ENCODE results near the gene LDLRAP1.

The LDLRAP1 gene

GRCh38 chr1:25525361-25525688 lies 18.1 kb upstream of the LDLRAP1 start:
- Histone ChIP-seq H3K4me3 (ENCODE audit: control insufficient read depth in 1 of 7, extremely low read depth in 1 of 7, insufficient read depth in 4 of 7, low read depth in 2 of 7, low read length in 6 of 7) (no peak overlapping the region), H3K4me1 (ENCODE audit: control extremely low read depth in 1 of 4, control insufficient read depth in 4 of 4, insufficient read depth in 4 of 4, low read length in 3 of 4) (peaks cover 0 to 5% (median 3%) of the 10 kb centered on the region in 4 experiments), H3K36me3 (ENCODE audit: control insufficient read depth in 4 of 4, insufficient read depth in 4 of 4, low read length in 3 of 4) (no peaks in the 10 kb centered on the region), H3K9me3 (ENCODE audit: control extremely low read depth in 1 of 5, control insufficient read depth in 4 of 5, insufficient read depth in 2 of 5, low read depth in 1 of 5, low read length in 4 of 5) (peaks cover 0 to 3% (median 0%) of the 10 kb centered on the region in 5 experiments), H3K27me3 (replicated peaks in 2 of 5; ENCODE audit: control insufficient read depth in 4 of 5, insufficient read depth in 5 of 5, low read length in 4 of 5) (no peaks in the 10 kb centered on the region), H3K27ac (ENCODE audit: insufficient read depth in 1 of 2, low read depth in 1 of 2, low read length in 2 of 2, poor library complexity in 1 of 2, severe bottlenecking in 2 of 2) (no peak overlapping the region)
- ChIA-PET CTCF (interaction anchor here (0.8 to 1.6 kb wide), 3 partner anchors 23 to 152 kb away, joined by 3 to 5 read pairs (median 4); no protein-coding TSS in a partner anchor), POLR2A (no interaction called here)
- WGBS (ENCODE audit: insufficient coverage): 96% methylated on average over 3 of the region's 4 CpGs
- no peak for DNase-seq

DNA sequence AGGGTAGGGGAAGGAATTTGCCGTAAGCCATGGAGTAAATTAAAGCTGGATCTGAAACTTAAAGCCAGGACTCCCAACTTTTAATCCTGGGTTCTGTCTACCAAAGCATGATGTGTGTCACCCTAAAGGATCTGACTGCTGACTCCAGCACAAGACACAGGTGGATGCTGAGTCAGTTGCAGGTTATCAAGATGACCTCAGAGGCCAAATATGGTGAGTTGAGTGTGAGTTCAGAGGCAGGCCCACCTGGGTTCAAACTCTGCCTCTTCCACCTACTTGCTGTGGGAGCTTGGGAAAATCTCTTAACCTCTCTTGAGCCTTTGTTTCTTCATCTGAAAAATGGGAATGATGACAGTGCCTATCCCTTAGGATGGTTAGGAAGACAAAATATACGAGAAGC lies 16.7 kb upstream of the LDLRAP1 start:
- no peaks in the 10 kb centered on the region for H3K36me3 ChIP-seq (ENCODE audit: control insufficient read depth in 4 of 4, insufficient read depth in 4 of 4, low read length in 3 of 4)
- POLR2A ChIA-PET: no interaction called here
- H3K9me3 ChIP-seq (ENCODE audit: control extremely low read depth in 1 of 5, control insufficient read depth in 4 of 5, insufficient read depth in 2 of 5, low read depth in 1 of 5, low read length in 4 of 5): peaks cover 0 to 3% (median 0%) of the 10 kb centered on the region in 5 experiments
- H3K4me3 ChIP-seq (ENCODE audit: control insufficient read depth in 1 of 7, extremely low read depth in 1 of 7, insufficient read depth in 4 of 7, low read depth in 2 of 7, low read length in 6 of 7): no peak overlapping the region
- peaks cover 0 to 5% (median 3%) of the 10 kb centered on the region in 4 experiments for H3K4me1 ChIP-seq (ENCODE audit: control extremely low read depth in 1 of 4, control insufficient read depth in 4 of 4, insufficient read depth in 4 of 4, low read length in 3 of 4)
- H3K27me3 ChIP-seq (replicated peaks in 2 of 5; ENCODE audit: control insufficient read depth in 4 of 5, insufficient read depth in 5 of 5, low read length in 4 of 5): no peaks in the 10 kb centered on the region
- H3K27ac ChIP-seq (ENCODE audit: insufficient read depth in 1 of 2, low read depth in 1 of 2, low read length in 2 of 2, poor library complexity in 1 of 2, severe bottlenecking in 2 of 2): no peak overlapping the region
- no peak for DNase-seq
- 90% methylated on average over 2 of the region's 2 CpGs for WGBS (ENCODE audit: insufficient coverage)
- CTCF ChIA-PET: interaction anchor here (1.0 kb wide), 1 partner anchor 47 kb away, joined by 3 read pairs; no protein-coding TSS in a partner anchor

DNA sequence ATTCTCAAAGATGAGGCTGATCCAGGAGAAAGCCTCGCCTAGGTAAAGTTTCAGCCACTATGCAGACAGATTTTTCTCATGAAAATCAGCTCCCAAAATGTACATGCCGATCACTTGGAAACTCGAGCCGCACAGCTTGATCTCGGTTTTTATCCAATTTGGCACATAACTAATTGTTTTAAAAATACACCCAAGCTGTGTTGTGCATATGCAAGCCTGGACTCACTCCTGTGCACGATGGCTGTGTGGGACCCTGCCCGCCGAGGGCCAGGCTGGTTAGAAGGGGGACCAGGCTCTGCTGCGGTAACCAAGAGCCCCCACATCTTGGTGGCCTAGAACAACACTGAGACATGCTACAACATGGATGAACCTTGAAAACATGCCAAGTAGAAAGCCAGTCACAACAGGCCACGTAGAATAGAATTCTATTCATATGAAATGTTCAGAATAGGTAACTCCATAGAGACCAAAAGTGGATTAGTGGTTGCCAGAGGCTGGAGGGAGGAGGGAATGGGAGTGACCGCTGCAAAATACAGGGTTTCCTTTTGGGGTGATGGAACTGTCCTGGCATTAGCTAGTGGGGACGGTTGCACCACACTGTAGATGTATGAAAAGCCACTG lies 16.1 kb upstream of the LDLRAP1 start:
- Histone ChIP-seq H3K4me3 (ENCODE audit: control insufficient read depth in 1 of 7, extremely low read depth in 1 of 7, insufficient read depth in 4 of 7, low read depth in 2 of 7, low read length in 6 of 7) (no peak overlapping the region), H3K27me3 (replicated peaks in 2 of 5; ENCODE audit: control insufficient read depth in 4 of 5, insufficient read depth in 5 of 5, low read length in 4 of 5) (no peaks in the 10 kb centered on the region), H3K27ac (ENCODE audit: insufficient read depth in 1 of 2, low read depth in 1 of 2, low read length in 2 of 2, poor library complexity in 1 of 2, severe bottlenecking in 2 of 2) (no peak overlapping the region), H3K36me3 (ENCODE audit: control insufficient read depth in 4 of 4, insufficient read depth in 4 of 4, low read length in 3 of 4) (no peaks in the 10 kb centered on the region), H3K9me3 (ENCODE audit: control extremely low read depth in 1 of 5, control insufficient read depth in 4 of 5, insufficient read depth in 2 of 5, low read depth in 1 of 5, low read length in 4 of 5) (peaks cover 0 to 3% (median 0%) of the 10 kb centered on the region in 5 experiments), H3K4me1 (ENCODE audit: control extremely low read depth in 1 of 4, control insufficient read depth in 4 of 4, insufficient read depth in 4 of 4, low read length in 3 of 4) (peaks cover 0 to 5% (median 3%) of the 10 kb centered on the region in 4 experiments)
- CTCF ChIA-PET: interaction anchor here (1.2 kb wide), 1 partner anchor 46 kb away, joined by 3 read pairs; no protein-coding TSS in a partner anchor
- POLR2A ChIA-PET: no interaction called here
- no peak for DNase-seq
- WGBS (ENCODE audit: insufficient coverage): 98% methylated on average over 9 of the region's 12 CpGs

DNA sequence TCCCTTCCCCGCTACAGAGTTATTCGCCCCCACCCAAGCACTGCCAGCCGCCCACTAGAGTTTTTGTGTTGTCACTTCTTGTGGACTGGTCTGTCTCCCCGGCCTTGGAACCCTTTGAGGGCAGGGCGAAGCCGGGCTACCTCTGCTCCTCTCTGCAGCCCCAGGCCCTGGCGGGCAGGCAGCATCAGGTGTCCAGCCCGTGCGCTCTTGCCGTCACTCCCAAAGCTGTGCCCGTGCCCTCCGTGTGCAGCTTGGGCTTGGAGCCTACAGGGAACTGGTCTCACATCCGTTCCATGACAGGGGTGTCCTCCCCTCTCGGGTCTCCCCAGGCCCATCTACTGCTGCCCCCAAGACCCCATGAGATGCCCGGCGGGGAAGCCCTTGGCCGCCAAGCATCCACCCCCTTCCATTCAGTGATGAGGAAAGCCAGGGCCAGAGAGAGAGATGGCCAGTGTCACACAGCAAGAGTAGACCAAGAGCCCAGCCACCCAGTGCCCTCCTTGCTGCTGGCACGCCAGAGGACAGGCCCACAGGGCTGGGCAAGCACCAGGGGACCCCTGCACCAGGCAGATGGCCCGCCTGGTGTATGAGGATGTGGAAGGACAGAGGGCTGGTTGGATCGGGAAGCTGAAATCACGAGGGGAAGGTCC lies 15.3 kb upstream of the LDLRAP1 start:
- POLR2A ChIA-PET: no interaction called here
- CTCF ChIA-PET: interaction anchor here (0.9 to 1.2 kb wide), 2 partner anchors 46 to 56 kb away, joined by 3 read pairs; no protein-coding TSS in a partner anchor
- H3K36me3 ChIP-seq (ENCODE audit: control insufficient read depth in 4 of 4, insufficient read depth in 4 of 4, low read length in 3 of 4): no peaks in the 10 kb centered on the region
- no peak overlapping the region for H3K4me3 ChIP-seq (ENCODE audit: control insufficient read depth in 1 of 7, extremely low read depth in 1 of 7, insufficient read depth in 4 of 7, low read depth in 2 of 7, low read length in 6 of 7)
- H3K4me1 ChIP-seq (ENCODE audit: control extremely low read depth in 1 of 4, control insufficient read depth in 4 of 4, insufficient read depth in 4 of 4, low read length in 3 of 4): peaks cover 0 to 5% (median 3%) of the 10 kb centered on the region in 4 experiments
- H3K9me3 ChIP-seq (ENCODE audit: control extremely low read depth in 1 of 5, control insufficient read depth in 4 of 5, insufficient read depth in 2 of 5, low read depth in 1 of 5, low read length in 4 of 5): peaks cover 0 to 3% (median 0%) of the 10 kb centered on the region in 5 experiments
- no peak for DNase-seq
- no peak overlapping the region for H3K27ac ChIP-seq (ENCODE audit: insufficient read depth in 1 of 2, low read depth in 1 of 2, low read length in 2 of 2, poor library complexity in 1 of 2, severe bottlenecking in 2 of 2)
- 96% methylated on average over 13 of the region's 21 CpGs for WGBS (ENCODE audit: insufficient coverage)
- no peaks in the 10 kb centered on the region for H3K27me3 ChIP-seq (replicated peaks in 2 of 5; ENCODE audit: control insufficient read depth in 4 of 5, insufficient read depth in 5 of 5, low read length in 4 of 5)

- no peak for DNase-seq
- ChIA-PET POLR2A (no interaction called here), CTCF (interaction anchor here (0.6 to 0.9 kb wide), 2 partner anchors 57 to 269 kb away, joined by 3 read pairs; no protein-coding TSS in a partner anchor)
- Histone ChIP-seq H3K4me3 (ENCODE audit: control insufficient read depth in 1 of 7, extremely low read depth in 1 of 7, insufficient read depth in 4 of 7, low read depth in 2 of 7, low read length in 6 of 7) (no peak overlapping the region), H3K27me3 (replicated peaks in 2 of 5; ENCODE audit: control insufficient read depth in 4 of 5, insufficient read depth in 5 of 5, low read length in 4 of 5) (no peaks in the 10 kb centered on the region), H3K9me3 (ENCODE audit: control extremely low read depth in 1 of 5, control insufficient read depth in 4 of 5, insufficient read depth in 2 of 5, low read depth in 1 of 5, low read length in 4 of 5) (peaks cover 0 to 3% (median 0%) of the 10 kb centered on the region in 5 experiments), H3K27ac (ENCODE audit: insufficient read depth in 1 of 2, low read depth in 1 of 2, low read length in 2 of 2, poor library complexity in 1 of 2, severe bottlenecking in 2 of 2) (no peak overlapping the region), H3K4me1 (ENCODE audit: control extremely low read depth in 1 of 4, control insufficient read depth in 4 of 4, insufficient read depth in 4 of 4, low read length in 3 of 4) (peaks cover 0 to 5% (median 3%) of the 10 kb centered on the region in 4 experiments), H3K36me3 (ENCODE audit: control insufficient read depth in 4 of 4, insufficient read depth in 4 of 4, low read length in 3 of 4) (no peaks in the 10 kb centered on the region)
- WGBS (ENCODE audit: insufficient coverage): 95% methylated on average over 3 of the region's 7 CpGs
Measured at GRCh38 chr1:25528881-25529517, 14.4 kb upstream of the LDLRAP1 start.

- WGBS (ENCODE audit: insufficient coverage): 57% methylated on average over 8 of the region's 18 CpGs
- Histone ChIP-seq H3K4me1 (ENCODE audit: control extremely low read depth in 1 of 4, control insufficient read depth in 4 of 4, insufficient read depth in 4 of 4, low read length in 3 of 4) (peaks cover 0 to 5% (median 3%) of the 10 kb centered on the region in 4 experiments), H3K36me3 (ENCODE audit: control insufficient read depth in 4 of 4, insufficient read depth in 4 of 4, low read length in 3 of 4) (no peaks in the 10 kb centered on the region), H3K27me3 (replicated peaks in 2 of 5; ENCODE audit: control insufficient read depth in 4 of 5, insufficient read depth in 5 of 5, low read length in 4 of 5) (no peaks in the 10 kb centered on the region), H3K27ac (ENCODE audit: insufficient read depth in 1 of 2, low read depth in 1 of 2, low read length in 2 of 2, poor library complexity in 1 of 2, severe bottlenecking in 2 of 2) (no peak overlapping the region), H3K4me3 (ENCODE audit: control insufficient read depth in 1 of 7, extremely low read depth in 1 of 7, insufficient read depth in 4 of 7, low read depth in 2 of 7, low read length in 6 of 7) (no peak overlapping the region), H3K9me3 (ENCODE audit: control extremely low read depth in 1 of 5, control insufficient read depth in 4 of 5, insufficient read depth in 2 of 5, low read depth in 1 of 5, low read length in 4 of 5) (peaks cover 0 to 3% (median 0%) of the 10 kb centered on the region in 5 experiments)
- DNase-seq: peak; percentile 37 to 83 (median 67)
- POLR2A ChIA-PET: no interaction called here
- CTCF ChIA-PET: no interaction called here
Measured at GRCh38 chr1:25529518-25530185, 13.8 kb upstream of the LDLRAP1 start.
